T47D (cell line): ENCODE results near the gene LTV1.
"Not testable (repeated sequence)": the region's sequence is repeated elsewhere in the genome, so short reads cannot be mapped to it uniquely, and the experiment has no call there.

ENCODE experiments used
- DNase-seq, 2 experiments: peaks; one replicate each; pipeline versions ENCODE4 v3.0.0 to v3.0.0-alpha.2; 2011 to 2012; ENCODE audit warnings: low read depth in 1 of 2, low spot score in 1 of 2
- JUND ChIP-seq: IDR thresholded peaks from 2 replicates; pipeline ENCODE4 v1.6.1; 2012; ENCODE audit warnings: low read depth
- in situ Hi-C: cut with HindIII; loops from 2 replicates; pipeline ENCODE4 v1.10.0; 2016; ENCODE audit warnings: low sequenced_read_pairs, low pct_unique_long_range_greater_than_20kb

Gene LTV1

GRCh38 chr6:143842902-143843676, at the start of gene LTV1:
Gene LTV1, plus strand, starts transcription at chr6:143843338. Its CDS starts 140 bp downstream, at chr6:143843478.
- peak; percentile 91 to 94 for DNase-seq
- TF ChIP-seq JUND: no peak
- in situ Hi-C loops: no loop called here

GRCh38 chr6:143796551-143796950, 46.6 kb upstream of the LTV1 start:
- in situ Hi-C loops, DNase-seq: not testable (repeated sequence)

GRCh38 chr6:143798487-143798886, 44.7 kb upstream of the LTV1 start:
- in situ Hi-C loops, DNase-seq: not testable (repeated sequence)

- no peak for DNase-seq
- in situ Hi-C loops: no loop called here
- no peak for TF ChIP-seq JUND
Measured at GRCh38 chr6:143802833-143803565, 40.1 kb upstream of the LTV1 start.

GRCh38 chr6:143803769-143804568, 39.2 kb upstream of the LTV1 start:
- no peak for TF ChIP-seq JUND
- no peak for DNase-seq
- in situ Hi-C loops: no loop called here

- no peak for DNase-seq
- in situ Hi-C loops: no loop called here
- no peak for TF ChIP-seq JUND
Measured at GRCh38 chr6:143804835-143805239, 38.3 kb upstream of the LTV1 start.

- in situ Hi-C loops: no loop called here
- TF ChIP-seq JUND: no peak
- no peak for DNase-seq
Measured at GRCh38 chr6:143806282-143807102, 36.6 kb upstream of the LTV1 start.

GRCh38 chr6:143807103-143807772, 35.9 kb upstream of the LTV1 start:
- TF ChIP-seq JUND: no peak
- no peak for DNase-seq
- in situ Hi-C loops: no loop called here

- TF ChIP-seq JUND: no peak
- in situ Hi-C loops: no loop called here
- no peak for DNase-seq
Measured at GRCh38 chr6:143810745-143811144, 32.4 kb upstream of the LTV1 start.

GRCh38 chr6:143811501-143812157, 31.5 kb upstream of the LTV1 start:
- DNase-seq: no peak
- in situ Hi-C loops: no loop called here
- no peak for TF ChIP-seq JUND

GRCh38 chr6:143817621-143818020, 25.5 kb upstream of the LTV1 start:
- in situ Hi-C loops: no loop called here
- DNase-seq: no peak
- no peak for TF ChIP-seq JUND
